Stimulated activated CD4-positive, alpha-beta T cell treated with anti-CD3 and anti-CD28 coated beads, Interleukin-1b, Interleukin-23, amount 100 ng/mL, for 48 hours (primary cell): ENCODE results near the gene ZNF429.
"Not testable (repeated sequence)": the region's sequence is repeated elsewhere in the genome, so short reads cannot be mapped to it uniquely, and the experiment has no call there.

ENCODE experiments used
- DNase-seq: peaks from one replicate; pipeline ENCODE4 v3.0.0-alpha.2; 2020

ZNF429 gene

GRCh38 chr19:21593502-21593901 is 88.1 kb downstream of the ZNF429 start:
- no peak for DNase-seq

GRCh38 chr19:21593934-21594820 is 88.8 kb downstream of the ZNF429 start:
- no peak for DNase-seq

GRCh38 chr19:21595185-21595584 is 89.8 kb downstream of the ZNF429 start:
- DNase-seq, result no peak

GRCh38 chr19:21602082-21602658 is 96.8 kb downstream of the ZNF429 start:
- DNase-seq, result no peak

GRCh38 chr19:21602659-21603430 is 97.4 kb downstream of the ZNF429 start:
- DNase-seq, result not testable (repeated sequence)

GRCh38 chr19:21603431-21604231 is 98.2 kb downstream of the ZNF429 start:
- no peak for DNase-seq

- DNase-seq, result no peak
Observed at GRCh38 chr19:21604351-21604926, 99.0 kb downstream of the ZNF429 start.
